Activated CD8-positive, alpha-beta T cell treated with anti-CD3 and anti-CD28 coated beads for 36 hours (primary cell): ENCODE data around the gene PPIF. TPM values are rescaled to one million over a fixed set of nuclear protein-coding genes. Genes with fewer than 3 reads are reported as not detected.

Experiments used
- ATAC-seq: fragments of 200-7000 bp; cut with Tn5 transposase; one replicate; pipeline ENCODE4 v1.10.0; 2021; ENCODE audit warnings: mild to moderate bottlenecking, moderate library complexity
- CTCF ChIA-PET: fragments of 350-600 bp; sonication (Branson Sonifier 250); formaldehyde crosslinking; loops from one replicate; lab custom pipeline; 2021; ENCODE audit warnings: antibody characterized with exemption; lab: Charles Lee
- POLR2A ChIA-PET: fragments of 350-600 bp; sonication (Branson Sonifier 250); formaldehyde crosslinking; loops from one replicate; lab custom pipeline; 2021; ENCODE audit warnings: antibody characterized with exemption; lab: Charles Lee
- DNase-seq: peaks from one replicate; pipeline ENCODE4 v3.0.0-alpha.2; 2020
- H3K27ac Mint-ChIP-seq: one replicate; pipeline ENCODE4 v1.8.0; 2021; ENCODE audit warnings: mild to moderate bottlenecking, mixed read lengths
- H3K27me3 Mint-ChIP-seq: one replicate; pipeline ENCODE4 v1.8.0; 2021; ENCODE audit warnings: mixed read lengths
- H3K36me3 Mint-ChIP-seq: one replicate; pipeline ENCODE4 v1.8.0; 2021; ENCODE audit warnings: low read depth, mixed read lengths
- H3K4me1 Mint-ChIP-seq: one replicate; pipeline ENCODE4 v1.8.0; 2021; ENCODE audit warnings: low read depth, mixed read lengths
- H3K4me3 Mint-ChIP-seq: one replicate; pipeline ENCODE4 v1.8.0; 2021; ENCODE audit warnings: mild to moderate bottlenecking, moderate library complexity, mixed read lengths
- H3K9me3 Mint-ChIP-seq: one replicate; pipeline ENCODE4 v1.8.0; 2021; ENCODE audit warnings: mixed read lengths
- CTCF ChIP-seq: fragments of 200-600 bp; IDR thresholded peaks from one replicate; pipeline ENCODE4 v1.8.0; 2022; ENCODE audit warnings: antibody characterized with exemption, mild to moderate bottlenecking
- intact Hi-C: fragments of 100-400 bp; cut with micrococcal nuclease; formaldehyde crosslinking; loops from one replicate; pipeline ENCODE4 v1.10.0; 2022
- total RNA-seq, 2 experiments: library from RNA; stranded (reverse); gene quantifications; one replicate each; pipeline ENCODE4 v1.2.3, GENCODE V29; 2021

Gene PPIF
- total RNA-seq, 2 experiments from 2014 or later: 81.5 to 88.6 TPM

- Mint-ChIP-seq H3K27ac (no peak overlapping the region), H3K4me1 (no peaks in the 10 kb centered on the region), H3K9me3 (no peaks in the 10 kb centered on the region), H3K36me3 (no peaks in the 10 kb centered on the region), H3K27me3 (no peaks in the 10 kb centered on the region), H3K4me3 (no peak overlapping the region)
- no peak for TF ChIP-seq CTCF
- ChIA-PET POLR2A (interaction anchor here (0.7 to 1.2 kb wide), 2 partner anchors 9 to 14 kb away, joined by 4 to 5 read pairs; no protein-coding TSS in a partner anchor), CTCF (no interaction called here)
- intact Hi-C loops: no loop called here
- no peak for ATAC-seq
- no peak for DNase-seq
Measured at GRCh38 chr10:79340646-79341244, 6.5 kb upstream of the PPIF start.

GRCh38 chr10:79342295-79342761 is 4.9 kb upstream of the PPIF start:
- TF ChIP-seq CTCF: no peak
- Mint-ChIP-seq H3K4me3 (no peak overlapping the region), H3K36me3 (no peaks in the 10 kb centered on the region), H3K9me3 (no peaks in the 10 kb centered on the region), H3K27ac (no peak overlapping the region), H3K27me3 (no peaks in the 10 kb centered on the region), H3K4me1 (peaks cover 5% of the 10 kb centered on the region)
- no peak for ATAC-seq
- ChIA-PET CTCF (interaction anchor here (1.1 kb wide), 1 partner anchor 32 kb away, joined by 4 read pairs; no protein-coding TSS in a partner anchor), POLR2A (interaction anchor here (1.2 to 13.2 kb wide), 3 partner anchors 11 to 24 kb away, joined by 3 to 155 read pairs (median 4); no protein-coding TSS in a partner anchor)
- no peak for DNase-seq
- intact Hi-C loops: no loop called here

- intact Hi-C loops: no loop called here
- TF ChIP-seq CTCF: no peak
- H3K27ac Mint-ChIP-seq: no peak overlapping the region
- H3K4me1 Mint-ChIP-seq: peaks cover 5% of the 10 kb centered on the region
- POLR2A ChIA-PET: interaction anchor here (1.2 to 13.2 kb wide), 2 partner anchors 11 to 24 kb away, joined by 4 to 155 read pairs; no protein-coding TSS in a partner anchor
- CTCF ChIA-PET: interaction anchor here (1.1 to 3.9 kb wide), 2 partner anchors 21 to 31 kb away, joined by 4 to 27 read pairs; no protein-coding TSS in a partner anchor
- no peak overlapping the region for H3K4me3 Mint-ChIP-seq
- ATAC-seq (no peak), DNase-seq (no peak)
- no peaks in the 10 kb centered on the region for H3K27me3 Mint-ChIP-seq
- H3K9me3 Mint-ChIP-seq: no peaks in the 10 kb centered on the region
- H3K36me3 Mint-ChIP-seq: peaks cover 2% of the 10 kb centered on the region
Measured at GRCh38 chr10:79342811-79343561, 4.3 kb upstream of the PPIF start.

- H3K4me1 Mint-ChIP-seq: peaks cover 17% of the 10 kb centered on the region
- intact Hi-C loops: loop anchor here (5.0 kb wide), 1 partner anchor 52 kb away; no protein-coding TSS in a partner anchor
- CTCF ChIA-PET: interaction anchor here (0.9 to 3.9 kb wide), 5 partner anchors 9 to 51 kb away, joined by 3 to 27 read pairs (median 7); no protein-coding TSS in a partner anchor
Measured at GRCh38 chr10:79344502-79345195, 2.6 kb upstream of the PPIF start.

More at GRCh38 chr10:79344502-79345195, 2.6 kb upstream of the PPIF start:
- DNase-seq (no peak), ATAC-seq (no peak)
- Mint-ChIP-seq H3K36me3 (peaks cover 17% of the 10 kb centered on the region), H3K27me3 (no peaks in the 10 kb centered on the region), H3K4me3 (no peak overlapping the region), H3K27ac (no peak overlapping the region), H3K9me3 (no peaks in the 10 kb centered on the region)
- no peak for TF ChIP-seq CTCF
- POLR2A ChIA-PET: interaction anchor here (0.8 to 13.2 kb wide), 8 partner anchors 9 to 100 kb away, joined by 3 to 155 read pairs (median 3); no protein-coding TSS in a partner anchor
